Measurements from ENCODE around the gene ACTMAP.

DNA sequence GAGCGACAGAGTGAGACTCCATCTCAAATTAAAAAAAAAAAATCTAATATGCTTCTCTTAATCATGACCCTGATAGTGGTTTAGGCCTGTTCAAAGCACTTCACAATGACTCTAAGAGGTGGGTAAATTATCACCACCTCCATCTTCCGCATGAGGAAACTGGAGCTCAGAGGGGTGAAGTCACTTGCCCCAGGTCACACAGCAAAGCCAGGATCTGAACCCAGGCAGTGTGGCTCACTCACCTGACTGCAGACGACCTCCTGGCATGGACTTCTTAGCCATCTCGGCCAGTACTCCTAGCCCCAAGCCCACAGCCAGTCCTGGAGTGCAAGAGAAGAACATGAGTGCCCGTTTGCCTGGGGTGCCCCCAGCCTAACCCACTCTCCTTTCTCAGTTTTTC, 40.5 kb downstream of the ACTMAP start:
- TF ChIP-seq, protein P1, sequence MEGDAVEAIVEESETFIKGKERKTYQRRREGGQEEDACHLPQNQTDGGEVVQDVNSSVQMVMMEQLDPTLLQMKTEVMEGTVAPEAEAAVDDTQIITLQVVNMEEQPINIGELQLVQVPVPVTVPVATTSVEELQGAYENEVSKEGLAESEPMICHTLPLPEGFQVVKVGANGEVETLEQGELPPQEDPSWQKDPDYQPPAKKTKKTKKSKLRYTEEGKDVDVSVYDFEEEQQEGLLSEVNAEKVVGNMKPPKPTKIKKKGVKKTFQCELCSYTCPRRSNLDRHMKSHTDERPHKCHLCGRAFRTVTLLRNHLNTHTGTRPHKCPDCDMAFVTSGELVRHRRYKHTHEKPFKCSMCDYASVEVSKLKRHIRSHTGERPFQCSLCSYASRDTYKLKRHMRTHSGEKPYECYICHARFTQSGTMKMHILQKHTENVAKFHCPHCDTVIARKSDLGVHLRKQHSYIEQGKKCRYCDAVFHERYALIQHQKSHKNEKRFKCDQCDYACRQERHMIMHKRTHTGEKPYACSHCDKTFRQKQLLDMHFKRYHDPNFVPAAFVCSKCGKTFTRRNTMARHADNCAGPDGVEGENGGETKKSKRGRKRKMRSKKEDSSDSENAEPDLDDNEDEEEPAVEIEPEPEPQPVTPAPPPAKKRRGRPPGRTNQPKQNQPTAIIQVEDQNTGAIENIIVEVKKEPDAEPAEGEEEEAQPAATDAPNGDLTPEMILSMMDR (IDR thresholded peaks at IDR 0.05) = no peak
- TF ChIP-seq EP300 (IDR thresholded peaks at IDR 0.05) = no peak
